Measurements from ENCODE around the gene MVP. TPM values are rescaled to one million over a fixed set of nuclear protein-coding genes. Genes with fewer than 3 reads are reported as not detected.

Gene MVP
- polyA plus RNA-seq, 1 experiment, result 251 TPM

DNA sequence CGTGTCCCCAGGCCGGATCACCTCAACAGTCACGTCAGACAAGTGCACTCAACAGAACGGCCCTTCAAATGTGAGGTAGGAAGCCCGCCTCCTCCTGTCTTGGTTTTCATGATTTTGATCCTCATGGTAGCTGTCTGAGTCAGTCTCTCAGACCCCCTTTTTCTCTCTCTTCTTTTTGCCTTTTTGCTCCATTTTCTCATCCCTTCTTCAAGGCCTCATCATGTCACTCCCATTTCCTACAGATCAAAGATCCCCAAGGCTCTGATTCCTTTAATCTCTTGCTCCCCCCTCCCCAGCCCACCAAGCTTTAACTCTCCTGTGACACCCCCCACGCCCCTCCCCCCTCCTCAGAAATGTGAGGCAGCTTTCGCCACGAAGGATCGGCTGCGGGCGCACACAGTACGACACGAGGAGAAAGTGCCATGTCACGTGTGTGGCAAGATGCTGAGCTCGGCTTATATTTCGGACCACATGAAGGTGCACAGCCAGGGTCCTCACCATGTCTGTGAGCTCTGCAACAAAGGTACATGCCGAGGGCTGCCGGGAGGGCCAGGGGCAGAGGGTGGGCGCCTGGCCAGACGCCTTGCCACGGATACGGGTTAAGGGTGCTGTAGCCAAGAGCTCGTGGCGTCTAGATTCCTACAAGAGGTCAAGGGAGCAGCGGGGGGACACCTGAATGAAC lies 11.9 kb upstream of the MVP start:
- H3K4me3 ChIP-seq (ENCODE audit: low read depth, low read length), result peak overlapping the region; percentile 72
- CTCF ChIA-PET, result interaction anchor here (1.0 to 3.2 kb wide), 7 partner anchors 8 to 165 kb away, joined by 3 to 45 read pairs (median 6); partner anchors contain the start of genes MVP, PAGR1 and TAOK2
- H3K27ac ChIP-seq (ENCODE audit: low read depth, low read length), result peak overlapping the region; percentile 65
- POLR2A ChIA-PET, result interaction anchor here (0.8 to 2.0 kb wide), 5 partner anchors 8 to 118 kb away, joined by 4 to 14 read pairs (median 5); partner anchors contain the start of genes KCTD13, MVP and PAGR1
- no peak for TF ChIP-seq CTCF (IDR thresholded peaks at IDR 0.05; ENCODE audit: low read depth, low read length)
- DNase-seq (ENCODE audit: low read depth, low spot score), result no peak
- no peaks in the 10 kb centered on the region for H3K27me3 ChIP-seq (ENCODE audit: control insufficient read depth, insufficient read depth, low read length)
- no peaks in the 10 kb centered on the region for H3K9me3 ChIP-seq (ENCODE audit: control insufficient read depth, insufficient read depth, low read length)

DNA sequence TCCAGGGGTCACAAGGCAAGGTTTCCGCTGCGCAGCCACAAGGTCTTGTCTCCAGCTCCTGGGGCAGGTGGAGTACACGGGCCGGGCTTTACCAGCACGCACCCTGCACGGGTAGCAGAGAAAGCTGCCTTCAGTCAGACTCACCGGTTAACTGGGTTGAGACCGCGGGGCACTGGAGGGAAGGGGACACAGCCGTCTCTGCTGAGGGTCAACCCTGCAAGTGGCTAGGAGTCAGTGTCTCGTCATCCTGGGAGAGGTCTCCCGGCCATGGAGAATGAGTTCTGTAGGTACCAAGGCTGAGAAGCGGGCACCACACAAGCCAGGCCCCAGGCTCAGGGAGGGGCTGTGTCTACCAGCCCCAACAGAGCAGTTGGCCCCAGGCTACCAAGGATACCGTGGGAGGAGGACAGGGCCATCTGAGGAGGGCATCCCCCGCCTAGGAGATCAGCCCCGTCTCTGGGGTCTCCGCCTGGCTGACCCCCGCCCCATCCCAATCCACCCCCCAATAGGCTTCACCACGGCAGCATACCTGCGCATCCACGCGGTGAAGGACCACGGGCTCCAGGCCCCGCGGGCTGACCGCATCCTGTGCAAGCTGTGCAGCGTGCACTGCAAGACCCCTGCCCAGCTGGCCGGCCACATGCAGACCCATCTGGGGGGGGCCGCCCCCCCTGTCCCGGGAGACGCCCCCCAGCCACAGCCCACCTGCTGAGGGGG lies 11.1 kb upstream of the MVP start:
- no peak for DNase-seq (ENCODE audit: low read depth, low spot score)
- no peaks in the 10 kb centered on the region for H3K27me3 ChIP-seq (ENCODE audit: control insufficient read depth, insufficient read depth, low read length)
- ChIA-PET CTCF (interaction anchor here (2.0 to 3.2 kb wide), 2 partner anchors 7 to 40 kb away, joined by 13 to 45 read pairs; partner anchors contain the start of gene PAGR1), POLR2A (no interaction called here)
- H3K27ac ChIP-seq (ENCODE audit: low read depth, low read length), result no peak overlapping the region
- H3K9me3 ChIP-seq (ENCODE audit: control insufficient read depth, insufficient read depth, low read length), result no peaks in the 10 kb centered on the region
- TF ChIP-seq CTCF (IDR thresholded peaks at IDR 0.05; ENCODE audit: low read depth, low read length), result no peak
- peak overlapping the region; percentile 72 for H3K4me3 ChIP-seq (ENCODE audit: low read depth, low read length)

GRCh38 chr16:29809850-29810698 lies 10.2 kb upstream of the MVP start:
- ChIA-PET POLR2A (interaction anchor here (1.1 kb wide), 1 partner anchor 16 kb away, joined by 3 read pairs; no protein-coding TSS in a partner anchor), CTCF (interaction anchor here (1.0 kb wide), 1 partner anchor 38 kb away, joined by 3 read pairs; no protein-coding TSS in a partner anchor)
- no peak for TF ChIP-seq CTCF (IDR thresholded peaks at IDR 0.05; ENCODE audit: low read depth, low read length)
- H3K9me3 ChIP-seq (ENCODE audit: control insufficient read depth, insufficient read depth, low read length), result no peaks in the 10 kb centered on the region
- peak overlapping the region; percentile 5; the same call in 1 of the 2 replicates for H3K4me3 ChIP-seq (ENCODE audit: low read depth, low read length)
- H3K27ac ChIP-seq (ENCODE audit: low read depth, low read length), result peak overlapping the region; percentile 31
- no peak for DNase-seq (ENCODE audit: low read depth, low spot score)
- H3K27me3 ChIP-seq (ENCODE audit: control insufficient read depth, insufficient read depth, low read length), result no peaks in the 10 kb centered on the region

DNA sequence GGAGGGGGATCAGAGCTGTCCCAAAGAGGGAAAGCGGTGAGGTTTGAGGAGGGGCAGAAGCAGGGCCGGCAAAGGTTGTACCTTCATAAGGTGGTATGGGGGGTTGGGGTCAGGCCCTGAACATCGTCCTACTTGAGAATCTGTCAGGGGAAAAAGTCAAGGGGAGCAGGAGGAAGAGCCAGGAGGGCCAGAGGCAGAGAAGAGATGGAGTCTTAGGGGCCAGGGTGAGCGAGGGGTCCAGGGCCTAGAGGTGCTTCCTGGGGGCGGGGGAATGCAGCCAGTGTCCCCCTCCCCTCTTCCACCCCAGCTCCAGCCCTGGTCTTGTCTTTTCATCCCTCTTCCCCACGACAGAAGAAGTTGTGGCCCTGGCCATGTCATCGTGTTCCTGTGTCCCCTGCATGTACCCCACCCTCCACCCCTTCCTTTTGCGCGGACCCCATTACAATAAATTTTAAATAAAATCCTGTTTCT lies 9.5 kb upstream of the MVP start:
- Histone ChIP-seq H3K27ac (ENCODE audit: low read depth, low read length) (peak overlapping the region; percentile 31), H3K4me3 (ENCODE audit: low read depth, low read length) (no peak overlapping the region; the same call in 1 of the 2 replicates), H3K9me3 (ENCODE audit: control insufficient read depth, insufficient read depth, low read length) (no peaks in the 10 kb centered on the region), H3K27me3 (ENCODE audit: control insufficient read depth, insufficient read depth, low read length) (no peaks in the 10 kb centered on the region)
- ChIA-PET POLR2A (interaction anchor here (1.0 to 1.1 kb wide), 2 partner anchors 15 to 255 kb away, joined by 3 read pairs; partner anchors contain the start of gene ALDOA), CTCF (interaction anchor here (1.0 kb wide), 1 partner anchor 37 kb away, joined by 3 read pairs; no protein-coding TSS in a partner anchor)
- DNase-seq (ENCODE audit: low read depth, low spot score), result no peak
- TF ChIP-seq CTCF (IDR thresholded peaks at IDR 0.05; ENCODE audit: low read depth, low read length), result no peak
